HL-60 (cell line): ENCODE results near the gene ZFAND6.
"Not testable (repeated sequence)": the region's sequence is repeated elsewhere in the genome, so short reads cannot be mapped to it uniquely, and the experiment has no call there.

Experiments used
- DNase-seq, 2 experiments: peaks; one replicate each; pipeline ENCODE4 v3.0.0-alpha.2; 2010 to 2020; ENCODE audit warnings: low read depth in 1 of 2, low spot score in 1 of 2
- H3K27ac ChIP-seq: fragments of 250-450 bp; sonication (Bioruptor Pico); replicated peaks from 2 replicates; pipeline ENCODE4 v1.5.1; 2020; ENCODE audit warnings: mild to moderate bottlenecking, moderate library complexity
- H3K27me3 ChIP-seq: fragments of 250-450 bp; sonication (Bioruptor Pico); 2 replicates; pipeline ENCODE4 v1.5.1; 2021; ENCODE audit warnings: mild to moderate bottlenecking, moderate library complexity; ENCODE audit not compliant: insufficient read depth, poor library complexity, severe bottlenecking
- H3K4me3 ChIP-seq: replicated peaks from 2 replicates; pipeline ENCODE4 v1.5.1; 2011; ENCODE audit warnings: mild to moderate bottlenecking, control low read depth, low read length; ENCODE audit not compliant: insufficient read depth
- GABPA ChIP-seq: IDR thresholded peaks from 2 replicates; pipeline ENCODE4 v1.6.1; 2012; ENCODE audit warnings: low read depth
- POLR2AphosphoS5 ChIP-seq: IDR thresholded peaks from 2 replicates; pipeline ENCODE4 v1.6.1; 2012; ENCODE audit warnings: low read depth
- REST ChIP-seq: IDR thresholded peaks from 2 replicates; pipeline ENCODE4 v1.6.1; 2012; ENCODE audit warnings: low read depth; ENCODE audit not compliant: insufficient replicate concordance
- SPI1 ChIP-seq: IDR thresholded peaks from 2 replicates; pipeline ENCODE4 v1.6.1; 2012; ENCODE audit warnings: low read depth, mild to moderate bottlenecking, borderline replicate concordance
- TF ChIP-seq, protein P1 (sequence below): IDR thresholded peaks from one replicate; pipeline ENCODE4 v1.5.1; 2011; ENCODE audit warnings: low read length, control low read depth, inconsistent platforms; ENCODE audit not compliant: insufficient read depth

The ZFAND6 gene

GRCh38 chr15:80155378-80156175 lies 96.1 kb downstream of the ZFAND6 start:
- DNase-seq: peak in 1 of 2 experiments; percentile 73
- H3K4me3 ChIP-seq, H3K27me3 ChIP-seq, H3K27ac ChIP-seq: not testable (repeated sequence)

DNA sequence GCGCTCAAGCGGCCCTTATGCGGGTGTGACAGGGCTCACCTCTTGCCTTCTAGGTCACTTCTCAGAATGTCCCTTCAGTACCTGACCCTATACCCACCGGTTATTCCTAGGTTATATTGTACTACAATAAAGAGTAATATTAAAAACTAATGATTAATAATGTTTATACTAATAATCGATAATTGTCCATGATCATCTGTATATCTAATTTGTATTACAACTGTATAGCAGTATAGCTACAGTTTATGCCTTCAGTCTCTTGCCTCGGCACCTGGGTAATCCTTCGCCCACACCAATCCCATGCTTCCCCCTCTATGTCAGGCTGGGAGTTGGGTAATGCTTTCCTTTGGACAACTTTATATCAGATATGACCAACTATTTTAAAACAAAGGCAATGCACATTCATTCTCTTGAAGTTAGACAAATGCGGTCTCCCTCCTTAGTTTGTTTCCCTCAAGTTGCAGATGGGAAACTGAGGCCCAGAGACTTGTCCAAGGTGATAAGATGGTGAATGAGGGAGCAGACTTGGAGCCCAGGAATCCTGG lies 96.8 kb downstream of the ZFAND6 start:
- TF ChIP-seq, protein P1, sequence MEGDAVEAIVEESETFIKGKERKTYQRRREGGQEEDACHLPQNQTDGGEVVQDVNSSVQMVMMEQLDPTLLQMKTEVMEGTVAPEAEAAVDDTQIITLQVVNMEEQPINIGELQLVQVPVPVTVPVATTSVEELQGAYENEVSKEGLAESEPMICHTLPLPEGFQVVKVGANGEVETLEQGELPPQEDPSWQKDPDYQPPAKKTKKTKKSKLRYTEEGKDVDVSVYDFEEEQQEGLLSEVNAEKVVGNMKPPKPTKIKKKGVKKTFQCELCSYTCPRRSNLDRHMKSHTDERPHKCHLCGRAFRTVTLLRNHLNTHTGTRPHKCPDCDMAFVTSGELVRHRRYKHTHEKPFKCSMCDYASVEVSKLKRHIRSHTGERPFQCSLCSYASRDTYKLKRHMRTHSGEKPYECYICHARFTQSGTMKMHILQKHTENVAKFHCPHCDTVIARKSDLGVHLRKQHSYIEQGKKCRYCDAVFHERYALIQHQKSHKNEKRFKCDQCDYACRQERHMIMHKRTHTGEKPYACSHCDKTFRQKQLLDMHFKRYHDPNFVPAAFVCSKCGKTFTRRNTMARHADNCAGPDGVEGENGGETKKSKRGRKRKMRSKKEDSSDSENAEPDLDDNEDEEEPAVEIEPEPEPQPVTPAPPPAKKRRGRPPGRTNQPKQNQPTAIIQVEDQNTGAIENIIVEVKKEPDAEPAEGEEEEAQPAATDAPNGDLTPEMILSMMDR: no peak
- no peak for TF ChIP-seq GABPA
- Histone ChIP-seq H3K27ac (no peak overlapping the region), H3K4me3 (no peak overlapping the region), H3K27me3 (no peaks in the 10 kb centered on the region)
- DNase-seq: no peak

- Histone ChIP-seq H3K27ac (no peak overlapping the region), H3K27me3 (no peaks in the 10 kb centered on the region), H3K4me3 (no peak overlapping the region)
- TF ChIP-seq SPI1 (no peak), POLR2AphosphoS5 (no peak), REST (no peak), GABPA (no peak)
- TF ChIP-seq, protein P1: no peak
- no peak for DNase-seq
Measured at GRCh38 chr15:80157215-80157614, 97.7 kb downstream of the ZFAND6 start.

DNA sequence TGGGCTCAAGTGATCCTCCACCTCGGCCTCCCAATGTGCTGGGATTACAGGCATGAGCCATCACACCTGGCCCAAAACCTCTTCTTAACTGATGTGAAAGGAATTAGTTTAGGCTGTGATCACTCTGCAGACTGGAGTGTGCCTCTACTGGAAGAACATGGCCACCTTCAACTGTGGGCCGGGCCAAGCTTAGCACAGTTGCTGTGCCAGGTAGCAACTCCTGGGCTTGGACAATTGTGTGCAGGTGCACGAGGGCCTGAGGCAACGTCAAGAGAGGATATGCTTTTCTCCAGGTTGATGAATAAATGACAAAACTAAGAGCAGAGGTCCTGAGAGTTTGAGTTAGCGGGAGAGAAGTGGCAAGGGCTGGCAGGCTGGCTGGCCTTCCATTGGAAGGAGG lies 99.8 kb downstream of the ZFAND6 start:
- Histone ChIP-seq H3K27ac (peak overlapping the region; percentile 86), H3K4me3 (no peak overlapping the region), H3K27me3 (no peaks in the 10 kb centered on the region)
- TF ChIP-seq GABPA: no peak
- no peak for TF ChIP-seq SPI1
- no peak for TF ChIP-seq REST
- TF ChIP-seq, protein P1: no peak
- TF ChIP-seq POLR2AphosphoS5: no peak
- no peak for DNase-seq
